Colonic mucosa (tissue), 4 donors: ENCODE measurements around the gene MS4A12. TPM values are rescaled to one million over a fixed set of nuclear protein-coding genes. Genes with fewer than 3 reads are reported as not detected.
"Not testable (repeated sequence)": the region's sequence is repeated elsewhere in the genome, so short reads cannot be mapped to it uniquely, and the experiment has no call there.

Experiments used
- DNase-seq: peaks from one replicate; pipeline ENCODE4 v3.0.0-alpha.2; 2020
- H3K27ac ChIP-seq: fragments of 200-600 bp; one replicate; pipeline ENCODE4 v1.8.0; 2021
- H3K27me3 ChIP-seq: fragments of 200-600 bp; one replicate; pipeline ENCODE4 v1.8.0; 2021
- H3K36me3 ChIP-seq: fragments of 200-600 bp; one replicate; pipeline ENCODE4 v1.8.0; 2021
- H3K4me1 ChIP-seq: fragments of 200-600 bp; one replicate; pipeline ENCODE4 v1.8.0; 2021; ENCODE audit warnings: mild to moderate bottlenecking
- H3K4me3 ChIP-seq: fragments of 200-600 bp; one replicate; pipeline ENCODE4 v1.8.0; 2021
- H3K9ac ChIP-seq, 2 donors: one replicate each; pipeline ENCODE4 v1.7.0; 2013; ENCODE audit warnings: control low read depth in 2 of 2, low read depth in 2 of 2, low read length in 2 of 2
- H3K9me3 ChIP-seq: fragments of 200-600 bp; one replicate; pipeline ENCODE4 v1.8.0; 2021
- intact Hi-C: fragments of 100-400 bp; cut with DNase I; formaldehyde crosslinking; loops from one replicate; pipeline ENCODE4 v1.14.1; 2022
- total RNA-seq, 2 donors: library from RNA; stranded (reverse); fragmentation: NEBNext Ultra II Directional in 1 of 2; extraction: Animal tissue kit (Norgen Biotek cat#: 25700) in 1 of 2; gene quantifications; one replicate each; pipeline ENCODE4 v1.2.1, GENCODE V29; 2021
- TF ChIP-seq, protein P1 (sequence below): fragments of 200-600 bp; IDR thresholded peaks from one replicate; pipeline ENCODE4 v1.8.0; 2022; ENCODE audit warnings: antibody characterized with exemption, mild to moderate bottlenecking
- donor health status: healthy.
- donor health status: DM: no; HTN: no; CAD: no.
- donor health status: DM: no; HTN: no; CAD: no.

MS4A12 gene
- total RNA-seq, 2 donors from 2014 or later: 46.5 to 445 TPM

DNA sequence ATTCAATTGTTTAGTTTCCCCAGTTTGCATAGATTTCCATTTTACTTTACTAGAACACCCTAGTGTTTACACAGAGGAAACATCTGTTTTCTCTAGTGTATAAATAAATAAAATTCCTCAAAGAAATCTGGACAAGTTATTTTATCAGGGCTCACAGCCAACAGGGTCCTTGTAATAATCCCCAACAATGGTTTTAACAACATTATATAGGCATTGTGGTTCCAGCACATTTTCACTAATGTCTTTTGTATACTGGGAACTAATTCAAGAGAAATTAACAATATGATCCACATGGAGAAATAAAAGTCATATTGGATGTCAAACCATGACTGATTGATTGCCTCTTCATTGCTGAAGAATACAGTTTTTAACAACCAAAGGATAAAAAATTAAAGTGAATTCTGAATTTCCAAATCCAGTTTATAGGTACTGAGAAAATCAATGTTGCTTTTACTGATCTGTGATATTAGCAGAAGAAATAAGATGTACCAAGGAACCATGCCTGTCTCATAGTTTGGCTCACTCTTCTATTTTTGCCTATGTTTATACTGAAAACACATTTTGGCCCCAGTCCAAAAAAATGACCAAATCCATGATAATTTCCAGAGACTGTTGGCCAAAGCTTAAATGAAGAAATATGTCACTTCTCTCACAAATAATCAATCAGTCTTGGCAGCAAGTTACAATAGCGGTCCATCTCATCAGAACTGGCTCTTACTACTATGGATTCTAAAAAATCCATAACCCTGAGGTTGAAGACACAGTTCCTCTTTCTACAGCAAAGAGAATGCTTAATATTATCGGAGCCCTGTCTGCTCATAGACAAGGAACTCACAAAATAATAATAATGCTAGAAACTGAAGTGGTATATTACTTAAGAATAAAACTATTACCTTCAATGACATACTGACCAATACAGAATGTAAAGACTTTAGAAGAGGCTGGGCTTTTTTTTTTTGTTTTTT is 21.2 kb downstream of the MS4A12 start:
- no peaks in the 10 kb centered on the region for H3K36me3 ChIP-seq
- H3K4me1 ChIP-seq: no peaks in the 10 kb centered on the region
- TF ChIP-seq, protein P1, sequence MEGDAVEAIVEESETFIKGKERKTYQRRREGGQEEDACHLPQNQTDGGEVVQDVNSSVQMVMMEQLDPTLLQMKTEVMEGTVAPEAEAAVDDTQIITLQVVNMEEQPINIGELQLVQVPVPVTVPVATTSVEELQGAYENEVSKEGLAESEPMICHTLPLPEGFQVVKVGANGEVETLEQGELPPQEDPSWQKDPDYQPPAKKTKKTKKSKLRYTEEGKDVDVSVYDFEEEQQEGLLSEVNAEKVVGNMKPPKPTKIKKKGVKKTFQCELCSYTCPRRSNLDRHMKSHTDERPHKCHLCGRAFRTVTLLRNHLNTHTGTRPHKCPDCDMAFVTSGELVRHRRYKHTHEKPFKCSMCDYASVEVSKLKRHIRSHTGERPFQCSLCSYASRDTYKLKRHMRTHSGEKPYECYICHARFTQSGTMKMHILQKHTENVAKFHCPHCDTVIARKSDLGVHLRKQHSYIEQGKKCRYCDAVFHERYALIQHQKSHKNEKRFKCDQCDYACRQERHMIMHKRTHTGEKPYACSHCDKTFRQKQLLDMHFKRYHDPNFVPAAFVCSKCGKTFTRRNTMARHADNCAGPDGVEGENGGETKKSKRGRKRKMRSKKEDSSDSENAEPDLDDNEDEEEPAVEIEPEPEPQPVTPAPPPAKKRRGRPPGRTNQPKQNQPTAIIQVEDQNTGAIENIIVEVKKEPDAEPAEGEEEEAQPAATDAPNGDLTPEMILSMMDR: no peak
- no peak overlapping the region for H3K4me3 ChIP-seq
- no peak overlapping the region for H3K9ac ChIP-seq
- no peak for DNase-seq
- intact Hi-C loops: no loop called here
- H3K27ac ChIP-seq: no peak overlapping the region
- no peaks in the 10 kb centered on the region for H3K9me3 ChIP-seq
- no peaks in the 10 kb centered on the region for H3K27me3 ChIP-seq

GRCh38 chr11:60515144-60515855 is 22.7 kb downstream of the MS4A12 start, which contains the start of gene MS4A13:
MS4A13 (plus strand) TSS chr11:60515392; CDS start chr11:60518084, 2,692 bp downstream.
- Histone ChIP-seq H3K4me3 (peak within 1 kb of the TSS; percentile 12), H3K9me3 (no peaks in the 10 kb centered on the region), H3K27me3 (no peaks in the 10 kb centered on the region), H3K27ac (peak within 1 kb of the TSS; percentile 15), H3K4me1 (no peaks in the 10 kb centered on the region), H3K9ac (no peak within 1 kb of the TSS), H3K36me3 (no peaks in the 10 kb centered on the region)
- intact Hi-C loops: no loop called here
- DNase-seq: no peak
- TF ChIP-seq, protein P1: no peak

GRCh38 chr11:60528465-60528864 is 35.9 kb downstream of the MS4A12 start:
- Histone ChIP-seq H3K4me3 (no peak overlapping the region), H3K4me1 (no peaks in the 10 kb centered on the region), H3K27me3 (no peaks in the 10 kb centered on the region), H3K9me3 (no peaks in the 10 kb centered on the region), H3K36me3 (no peaks in the 10 kb centered on the region), H3K27ac (no peak overlapping the region), H3K9ac (no peak overlapping the region)
- intact Hi-C loops: no loop called here
- TF ChIP-seq, protein P1: no peak
- no peak for DNase-seq

DNA sequence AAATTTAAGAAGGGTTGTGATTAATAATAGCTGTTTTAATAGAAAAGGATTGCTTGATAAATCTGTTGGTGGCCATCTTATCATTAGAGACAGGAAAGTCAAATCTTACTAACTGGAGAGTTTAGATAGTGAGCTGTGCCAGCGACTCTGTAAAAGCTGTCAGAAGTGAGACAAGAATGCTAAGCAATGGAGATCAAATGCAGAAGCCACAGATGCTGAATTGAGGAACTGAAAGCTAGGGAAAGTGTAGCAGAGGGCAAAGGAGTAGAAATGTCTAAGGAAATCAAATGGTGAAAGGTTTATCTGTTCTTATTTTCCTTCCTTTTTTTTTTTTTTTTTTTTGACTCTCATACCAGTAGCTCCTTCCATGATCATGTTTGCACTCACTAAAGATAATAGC is 36.4 kb downstream of the MS4A12 start:
- Histone ChIP-seq H3K27me3 (no peaks in the 10 kb centered on the region), H3K4me3 (no peak overlapping the region), H3K4me1 (no peaks in the 10 kb centered on the region), H3K36me3 (no peaks in the 10 kb centered on the region), H3K27ac (no peak overlapping the region), H3K9me3 (no peaks in the 10 kb centered on the region), H3K9ac (no peak overlapping the region)
- intact Hi-C loops: no loop called here
- no peak for DNase-seq
- TF ChIP-seq, protein P1: no peak

- intact Hi-C loops: no loop called here
- H3K36me3 ChIP-seq: no peaks in the 10 kb centered on the region
- H3K27me3 ChIP-seq: no peaks in the 10 kb centered on the region
- TF ChIP-seq, protein P1: no peak
- H3K9me3 ChIP-seq: no peaks in the 10 kb centered on the region
- no peaks in the 10 kb centered on the region for H3K4me1 ChIP-seq
- DNase-seq: no peak
- no peak overlapping the region for H3K9ac ChIP-seq
- H3K27ac ChIP-seq: no peak overlapping the region
- no peak overlapping the region for H3K4me3 ChIP-seq
Measured at GRCh38 chr11:60530454-60531100, 38.0 kb downstream of the MS4A12 start.

DNA sequence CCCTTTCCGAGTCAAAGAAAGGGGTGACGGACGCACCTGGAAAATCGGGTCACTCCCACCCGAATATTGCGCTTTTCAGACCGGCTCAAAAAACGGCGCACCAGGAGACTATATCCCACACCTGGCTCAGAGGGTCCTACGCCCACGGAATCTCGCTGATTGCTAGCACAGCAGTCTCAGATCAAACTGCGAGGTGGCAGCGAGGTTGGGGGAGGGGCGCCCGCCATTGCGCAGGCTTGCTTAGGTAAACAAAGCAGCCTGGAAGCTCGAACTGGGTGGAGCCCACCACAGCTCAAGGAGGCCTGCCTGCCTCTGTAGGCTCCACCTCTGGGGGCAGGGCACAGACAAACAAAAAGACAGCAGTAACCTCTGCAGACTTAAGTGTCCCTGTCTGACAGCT is 39.8 kb downstream of the MS4A12 start:
- H3K4me3 ChIP-seq, intact Hi-C loops, DNase-seq: not testable (repeated sequence)

GRCh38 chr11:60538627-60539026 is 46.0 kb downstream of the MS4A12 start:
- H3K27ac ChIP-seq, H3K36me3 ChIP-seq, DNase-seq, H3K27me3 ChIP-seq, H3K9ac ChIP-seq, H3K9me3 ChIP-seq, H3K4me3 ChIP-seq, intact Hi-C loops, H3K4me1 ChIP-seq: not testable (repeated sequence)

More for the DNA sequence above, 39.8 kb downstream of the MS4A12 start:
- H3K9ac ChIP-seq, H3K36me3 ChIP-seq, H3K9me3 ChIP-seq, H3K27me3 ChIP-seq, H3K4me1 ChIP-seq, H3K27ac ChIP-seq: not testable (repeated sequence)
